ENCODE measurements around the gene LY6G5B. TPM values are rescaled to one million over a fixed set of nuclear protein-coding genes. Genes with fewer than 3 reads are reported as not detected.

LY6G5B gene
- total and polyA plus RNA-seq, 2 donors (not counting 1 experiment from before 2014, with no cell fraction given): 2.0 to 2.8 TPM

DNA sequence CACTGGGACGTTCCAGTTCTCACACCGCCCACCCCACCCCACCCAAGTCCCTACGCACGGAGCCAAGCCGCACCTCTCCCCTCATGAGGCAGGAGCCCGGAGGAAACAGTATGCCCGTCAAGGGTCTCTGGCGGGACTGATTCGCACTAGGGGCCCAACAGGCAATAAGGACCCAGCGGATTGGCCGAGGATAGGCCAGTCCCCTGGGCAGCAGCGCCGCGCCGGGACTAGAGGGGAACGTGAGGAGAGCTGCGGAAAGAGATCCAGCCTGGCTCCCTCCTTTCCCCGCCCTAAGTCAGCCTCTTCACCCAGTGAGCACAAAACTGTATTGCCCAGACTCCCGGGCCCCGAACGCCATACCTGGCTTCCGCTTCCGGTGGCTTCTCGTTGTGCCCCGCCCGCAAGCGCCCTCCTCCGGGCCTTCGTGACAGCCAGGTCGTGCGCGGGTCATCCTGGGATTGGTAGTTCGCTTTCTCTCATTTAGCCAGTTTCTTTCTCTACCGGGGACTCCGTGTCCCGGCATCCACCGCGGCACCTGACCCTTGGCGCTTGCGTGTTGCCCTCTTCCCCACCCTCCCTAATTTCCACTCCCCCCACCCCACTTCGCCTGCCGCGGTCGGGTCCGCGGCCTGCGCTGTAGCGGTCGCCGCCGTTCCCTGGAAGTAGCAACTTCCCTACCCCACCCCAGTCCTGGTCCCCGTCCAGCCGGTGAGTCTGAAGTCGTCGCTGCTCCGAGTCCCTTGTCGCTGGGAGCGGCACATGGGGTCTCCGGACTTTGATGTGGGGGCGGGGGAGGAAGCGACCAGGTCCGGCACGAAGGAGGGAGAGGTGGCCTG is 4.1 kb upstream of the LY6G5B start, which contains the start of gene CSNK2B:
Gene CSNK2B, plus strand, starts transcription at position 580 of the 836 bp plus-strand sequence. CDS start 752 bp downstream, outside the sequence.
- H3K4me1 ChIP-seq (ENCODE audit: control insufficient read depth, extremely low read depth, insufficient read depth, low read length): peaks cover 23% of the 10 kb centered on the region
- H3K27ac ChIP-seq (ENCODE audit: insufficient read depth, low read length): peak within 1 kb of the TSS; percentile 87
- no peaks in the 10 kb centered on the region for H4K20me1 ChIP-seq (ENCODE audit: control insufficient read depth, extremely low read depth, insufficient read depth, low read length)
- peak within 1 kb of the TSS; percentile 60 for H2AFZ ChIP-seq (ENCODE audit: low read length)
- no peaks in the 10 kb centered on the region for H3K27me3 ChIP-seq (ENCODE audit: control insufficient read depth, insufficient read depth, low read length)
- H3K9me3 ChIP-seq (ENCODE audit: control insufficient read depth, insufficient read depth, low read depth, low read length): no peaks in the 10 kb centered on the region
- peak within 1 kb of the TSS; percentile 94 for H3K9ac ChIP-seq (ENCODE audit: insufficient read depth, low read length)
- peak within 1 kb of the TSS; percentile 82 to 94 (median 86) for H3K4me3 ChIP-seq (replicated peaks in 1 of 4; ENCODE audit: control extremely low read depth in 1 of 4, insufficient read depth in 1 of 4, low read depth in 3 of 4, low read length in 4 of 4)
- peaks cover 46% of the 10 kb centered on the region for H3K79me2 ChIP-seq (ENCODE audit: control insufficient read depth, insufficient read depth, low read length)
- TF ChIP-seq, protein P1, sequence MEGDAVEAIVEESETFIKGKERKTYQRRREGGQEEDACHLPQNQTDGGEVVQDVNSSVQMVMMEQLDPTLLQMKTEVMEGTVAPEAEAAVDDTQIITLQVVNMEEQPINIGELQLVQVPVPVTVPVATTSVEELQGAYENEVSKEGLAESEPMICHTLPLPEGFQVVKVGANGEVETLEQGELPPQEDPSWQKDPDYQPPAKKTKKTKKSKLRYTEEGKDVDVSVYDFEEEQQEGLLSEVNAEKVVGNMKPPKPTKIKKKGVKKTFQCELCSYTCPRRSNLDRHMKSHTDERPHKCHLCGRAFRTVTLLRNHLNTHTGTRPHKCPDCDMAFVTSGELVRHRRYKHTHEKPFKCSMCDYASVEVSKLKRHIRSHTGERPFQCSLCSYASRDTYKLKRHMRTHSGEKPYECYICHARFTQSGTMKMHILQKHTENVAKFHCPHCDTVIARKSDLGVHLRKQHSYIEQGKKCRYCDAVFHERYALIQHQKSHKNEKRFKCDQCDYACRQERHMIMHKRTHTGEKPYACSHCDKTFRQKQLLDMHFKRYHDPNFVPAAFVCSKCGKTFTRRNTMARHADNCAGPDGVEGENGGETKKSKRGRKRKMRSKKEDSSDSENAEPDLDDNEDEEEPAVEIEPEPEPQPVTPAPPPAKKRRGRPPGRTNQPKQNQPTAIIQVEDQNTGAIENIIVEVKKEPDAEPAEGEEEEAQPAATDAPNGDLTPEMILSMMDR (conservative IDR thresholded peaks at IDR 0.05 in 1 of 2, IDR thresholded peaks at IDR 0.05 in 1 of 2; ENCODE audit: low read depth in 1 of 2, low read length in 2 of 2): peak in 1 of 2 donors; percentile 18
- TF ChIP-seq EZH2 (IDR thresholded peaks at IDR 0.05; ENCODE audit: low read length, missing control alignments): no peak
- peak within 1 kb of the TSS; percentile 95 for H3K4me2 ChIP-seq (ENCODE audit: extremely low read depth, insufficient read depth, low read length)
- peaks cover 22% of the 10 kb centered on the region for H3K36me3 ChIP-seq (ENCODE audit: control insufficient read depth, insufficient read depth, low read length)
- peak; percentile 97 for DNase-seq (ENCODE audit: low read depth in 2 of 2)

DNA sequence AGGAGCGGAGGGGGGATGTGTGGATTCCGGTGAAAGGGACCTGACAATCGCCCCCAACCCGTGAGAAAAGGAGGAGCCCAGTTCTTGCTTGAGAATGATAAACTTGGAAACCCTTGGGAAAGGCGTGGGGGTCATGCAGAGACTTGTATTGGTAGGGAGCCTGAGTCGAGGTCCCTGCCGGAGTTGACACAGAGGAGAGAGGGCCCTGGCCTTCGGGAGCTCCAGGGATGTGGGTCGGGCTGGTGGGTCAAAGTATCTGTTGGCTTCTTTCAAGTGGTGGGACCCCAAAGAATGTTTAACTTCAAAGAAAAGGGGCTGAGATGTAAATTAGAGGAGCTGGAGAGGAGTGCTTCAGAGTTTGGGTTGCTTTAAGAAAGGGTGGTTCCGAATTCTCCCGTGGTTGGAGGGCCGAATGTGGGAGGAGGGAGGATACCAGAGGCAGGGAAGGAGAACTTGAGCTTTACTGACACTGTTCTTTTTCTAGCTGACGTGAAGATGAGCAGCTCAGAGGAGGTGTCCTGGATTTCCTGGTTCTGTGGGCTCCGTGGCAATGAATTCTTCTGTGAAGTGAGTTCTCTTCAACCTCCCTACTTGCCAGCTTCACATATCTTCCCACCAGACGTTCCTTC is 3.3 kb upstream of the LY6G5B start:
- Histone ChIP-seq H3K9ac (ENCODE audit: insufficient read depth, low read length) (peak overlapping the region; percentile 94), H4K20me1 (ENCODE audit: control insufficient read depth, extremely low read depth, insufficient read depth, low read length) (no peaks in the 10 kb centered on the region), H3K4me2 (ENCODE audit: extremely low read depth, insufficient read depth, low read length) (peak overlapping the region; percentile 93), H3K27me3 (ENCODE audit: control insufficient read depth, insufficient read depth, low read length) (no peaks in the 10 kb centered on the region), H3K4me1 (ENCODE audit: control insufficient read depth, extremely low read depth, insufficient read depth, low read length) (peaks cover 19% of the 10 kb centered on the region), H3K4me3 (replicated peaks in 1 of 4; ENCODE audit: control extremely low read depth in 1 of 4, insufficient read depth in 1 of 4, low read depth in 3 of 4, low read length in 4 of 4) (peak overlapping the region; percentile 82 to 94 (median 86)), H3K27ac (ENCODE audit: insufficient read depth, low read length) (peak overlapping the region; percentile 87), H2AFZ (ENCODE audit: low read length) (no peak overlapping the region), H3K79me2 (ENCODE audit: control insufficient read depth, insufficient read depth, low read length) (peaks cover 46% of the 10 kb centered on the region), H3K36me3 (ENCODE audit: control insufficient read depth, insufficient read depth, low read length) (peaks cover 27% of the 10 kb centered on the region), H3K9me3 (ENCODE audit: control insufficient read depth, insufficient read depth, low read depth, low read length) (no peaks in the 10 kb centered on the region)
- no peak for TF ChIP-seq EZH2 (IDR thresholded peaks at IDR 0.05; ENCODE audit: low read length, missing control alignments)
- DNase-seq (ENCODE audit: low read depth in 2 of 2): no peak

DNA sequence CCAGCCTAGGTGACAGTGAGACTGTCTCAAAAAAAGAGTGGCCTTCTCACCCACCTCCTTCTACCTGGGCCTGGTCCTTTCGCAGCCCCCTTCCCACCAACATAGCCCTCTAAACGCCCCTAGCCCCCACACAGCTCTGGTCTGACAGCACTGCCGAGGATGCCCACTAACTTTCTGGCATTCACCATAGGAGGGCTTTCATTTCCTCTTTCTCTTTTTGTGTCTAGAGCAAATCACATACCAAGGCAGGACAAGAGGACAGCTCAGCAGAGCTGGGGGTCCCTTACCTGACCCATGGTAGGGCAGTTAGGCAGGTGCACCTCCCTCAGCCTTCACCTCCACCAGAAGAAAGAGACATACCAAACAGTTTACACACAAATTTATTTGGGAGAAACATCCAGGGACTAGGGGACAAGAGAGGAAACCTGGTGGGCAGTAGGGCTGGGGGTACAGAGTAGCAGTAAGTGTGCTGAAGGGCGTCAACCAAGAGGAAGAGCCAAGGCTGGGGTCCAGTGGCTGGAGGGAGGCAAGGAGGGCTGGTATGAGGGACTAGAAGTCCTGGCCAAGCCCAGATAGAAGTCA is 6.6 kb downstream of the LY6G5B start:
- H3K4me2 ChIP-seq (ENCODE audit: extremely low read depth, insufficient read depth, low read length): no peak overlapping the region
- H3K27ac ChIP-seq (ENCODE audit: insufficient read depth, low read length): no peak overlapping the region
- H2AFZ ChIP-seq (ENCODE audit: low read length): no peak overlapping the region
- no peak for DNase-seq (ENCODE audit: low read depth in 2 of 2)
- H3K4me1 ChIP-seq (ENCODE audit: control insufficient read depth, extremely low read depth, insufficient read depth, low read length): peaks cover 9% of the 10 kb centered on the region
- no peaks in the 10 kb centered on the region for H3K27me3 ChIP-seq (ENCODE audit: control insufficient read depth, insufficient read depth, low read length)
- no peak overlapping the region for H3K9ac ChIP-seq (ENCODE audit: insufficient read depth, low read length)
- H3K4me3 ChIP-seq (replicated peaks in 1 of 4; ENCODE audit: control extremely low read depth in 1 of 4, insufficient read depth in 1 of 4, low read depth in 3 of 4, low read length in 4 of 4): no peak overlapping the region
- TF ChIP-seq, protein P1 (conservative IDR thresholded peaks at IDR 0.05 in 1 of 2, IDR thresholded peaks at IDR 0.05 in 1 of 2; ENCODE audit: low read depth in 1 of 2, low read length in 2 of 2): no peak
- TF ChIP-seq EZH2 (IDR thresholded peaks at IDR 0.05; ENCODE audit: low read length, missing control alignments): no peak
- H4K20me1 ChIP-seq (ENCODE audit: control insufficient read depth, extremely low read depth, insufficient read depth, low read length): no peaks in the 10 kb centered on the region
- H3K79me2 ChIP-seq (ENCODE audit: control insufficient read depth, insufficient read depth, low read length): no peaks in the 10 kb centered on the region
- no peaks in the 10 kb centered on the region for H3K9me3 ChIP-seq (ENCODE audit: control insufficient read depth, insufficient read depth, low read depth, low read length)
- peaks cover 9% of the 10 kb centered on the region for H3K36me3 ChIP-seq (ENCODE audit: control insufficient read depth, insufficient read depth, low read length)
